BE2C (cell line): ENCODE results near the gene LENG8.

ENCODE experiments used
- DNase-seq: peaks from one replicate; pipeline ENCODE4 v3.0.0-alpha.2; 2020
- H3K27me3 ChIP-seq: fragments of 250-450 bp; sonication (Bioruptor Pico); 2 replicates; pipeline ENCODE4 v1.5.1; 2020; ENCODE audit warnings: mild to moderate bottlenecking
- H3K36me3 ChIP-seq: fragments of 250-450 bp; sonication (Bioruptor Pico); 2 replicates; pipeline ENCODE4 v1.5.1; 2020; ENCODE audit warnings: mild to moderate bottlenecking
- H3K4me1 ChIP-seq: fragments of 250-450 bp; sonication (Bioruptor Pico); 2 replicates; pipeline ENCODE4 v1.5.1; 2020
- H3K4me3 ChIP-seq: 2 replicates; pipeline ENCODE4 v1.5.1; 2011; ENCODE audit warnings: low read depth, low read length
- H3K9me3 ChIP-seq: fragments of 250-450 bp; sonication (Bioruptor Pico); 2 replicates; pipeline ENCODE4 v1.5.1; 2020
- TF ChIP-seq, protein P1 (sequence below): IDR thresholded peaks from 2 replicates; pipeline ENCODE4 v1.5.1; 2012; ENCODE audit warnings: mild to moderate bottlenecking, low read depth, low read length

The LENG8 gene

DNA sequence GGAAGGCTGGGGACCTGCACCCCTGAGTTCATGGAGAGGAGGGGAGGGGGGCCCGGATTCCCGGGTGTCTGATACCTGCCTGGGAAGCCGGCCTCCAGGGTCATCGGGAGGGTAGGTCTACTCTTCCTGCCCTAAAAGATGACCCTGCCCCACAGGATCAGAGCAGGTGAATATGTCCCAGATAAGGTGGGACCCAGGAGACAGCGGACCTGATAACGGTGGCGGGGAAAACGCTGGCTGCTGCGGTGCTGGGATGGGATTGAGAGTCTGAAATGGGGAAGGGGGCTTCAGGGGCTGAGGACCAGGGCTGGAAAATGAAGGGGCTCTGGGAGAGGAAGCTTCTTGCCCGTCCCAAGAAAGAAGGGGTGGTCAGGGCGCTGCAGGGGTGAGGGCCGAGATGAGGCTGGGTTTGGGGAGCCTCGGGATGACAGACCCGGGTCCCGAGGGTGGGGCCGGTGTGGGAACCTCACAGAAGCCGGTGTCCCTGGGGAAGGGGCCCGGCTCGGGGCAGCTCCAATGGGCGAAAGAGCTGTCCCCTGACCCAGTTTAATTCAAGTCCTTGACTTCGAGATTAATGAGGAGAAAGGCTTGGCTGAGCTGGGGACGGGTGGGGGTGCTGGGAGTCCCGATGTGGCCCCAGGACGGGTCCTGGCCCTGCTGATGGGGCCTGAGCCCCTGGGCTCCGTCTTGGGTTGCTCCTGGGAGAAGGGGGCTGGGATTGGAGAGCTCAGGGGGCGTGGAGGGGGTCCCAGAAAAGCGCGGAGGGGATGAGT is 32.9 kb upstream of the LENG8 start:
- no peak overlapping the region for H3K4me3 ChIP-seq
- H3K9me3 ChIP-seq, result no peaks in the 10 kb centered on the region
- no peaks in the 10 kb centered on the region for H3K36me3 ChIP-seq
- TF ChIP-seq, protein P1, sequence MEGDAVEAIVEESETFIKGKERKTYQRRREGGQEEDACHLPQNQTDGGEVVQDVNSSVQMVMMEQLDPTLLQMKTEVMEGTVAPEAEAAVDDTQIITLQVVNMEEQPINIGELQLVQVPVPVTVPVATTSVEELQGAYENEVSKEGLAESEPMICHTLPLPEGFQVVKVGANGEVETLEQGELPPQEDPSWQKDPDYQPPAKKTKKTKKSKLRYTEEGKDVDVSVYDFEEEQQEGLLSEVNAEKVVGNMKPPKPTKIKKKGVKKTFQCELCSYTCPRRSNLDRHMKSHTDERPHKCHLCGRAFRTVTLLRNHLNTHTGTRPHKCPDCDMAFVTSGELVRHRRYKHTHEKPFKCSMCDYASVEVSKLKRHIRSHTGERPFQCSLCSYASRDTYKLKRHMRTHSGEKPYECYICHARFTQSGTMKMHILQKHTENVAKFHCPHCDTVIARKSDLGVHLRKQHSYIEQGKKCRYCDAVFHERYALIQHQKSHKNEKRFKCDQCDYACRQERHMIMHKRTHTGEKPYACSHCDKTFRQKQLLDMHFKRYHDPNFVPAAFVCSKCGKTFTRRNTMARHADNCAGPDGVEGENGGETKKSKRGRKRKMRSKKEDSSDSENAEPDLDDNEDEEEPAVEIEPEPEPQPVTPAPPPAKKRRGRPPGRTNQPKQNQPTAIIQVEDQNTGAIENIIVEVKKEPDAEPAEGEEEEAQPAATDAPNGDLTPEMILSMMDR, result no peak
- peaks cover 39% of the 10 kb centered on the region for H3K27me3 ChIP-seq
- no peaks in the 10 kb centered on the region for H3K4me1 ChIP-seq
- no peak for DNase-seq

DNA sequence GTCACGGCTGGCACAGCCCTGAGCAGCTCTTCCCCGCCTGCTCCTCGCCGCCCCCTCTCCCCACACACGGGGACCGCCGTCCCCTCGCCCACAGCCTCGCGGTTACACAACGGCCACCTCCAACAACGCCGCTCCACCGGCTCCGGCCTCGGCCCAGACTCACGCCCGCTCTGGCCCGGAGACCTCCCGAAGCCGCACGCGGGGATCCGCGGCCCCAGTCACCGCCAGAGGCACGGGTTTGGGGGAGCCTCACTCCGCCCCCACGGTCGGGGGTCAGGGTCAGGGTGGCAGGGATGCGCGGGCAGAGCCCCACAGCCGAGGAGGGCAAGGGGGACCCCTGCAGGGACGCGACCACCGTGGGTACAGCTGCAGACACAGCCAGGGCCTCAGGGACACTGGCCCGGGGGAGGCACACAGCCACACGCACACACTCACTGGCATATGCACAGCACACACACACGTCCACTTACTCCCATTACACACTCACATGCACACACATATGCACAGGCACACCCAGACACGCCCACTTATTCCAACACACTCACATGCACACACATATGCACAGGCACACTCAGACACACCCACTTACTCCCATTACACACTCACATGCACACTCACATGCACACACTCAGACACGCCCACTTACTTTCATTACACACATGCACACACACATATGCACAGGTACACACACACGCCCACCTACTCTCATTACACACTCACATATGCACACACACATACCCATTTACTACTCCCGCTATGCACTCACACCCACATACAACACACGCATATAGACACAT is 32.1 kb upstream of the LENG8 start:
- H3K36me3 ChIP-seq, result no peaks in the 10 kb centered on the region
- no peak for DNase-seq
- no peak overlapping the region for H3K4me3 ChIP-seq
- H3K9me3 ChIP-seq, result no peaks in the 10 kb centered on the region
- no peaks in the 10 kb centered on the region for H3K4me1 ChIP-seq
- peaks cover 45% of the 10 kb centered on the region for H3K27me3 ChIP-seq
- TF ChIP-seq, protein P1, result no peak

DNA sequence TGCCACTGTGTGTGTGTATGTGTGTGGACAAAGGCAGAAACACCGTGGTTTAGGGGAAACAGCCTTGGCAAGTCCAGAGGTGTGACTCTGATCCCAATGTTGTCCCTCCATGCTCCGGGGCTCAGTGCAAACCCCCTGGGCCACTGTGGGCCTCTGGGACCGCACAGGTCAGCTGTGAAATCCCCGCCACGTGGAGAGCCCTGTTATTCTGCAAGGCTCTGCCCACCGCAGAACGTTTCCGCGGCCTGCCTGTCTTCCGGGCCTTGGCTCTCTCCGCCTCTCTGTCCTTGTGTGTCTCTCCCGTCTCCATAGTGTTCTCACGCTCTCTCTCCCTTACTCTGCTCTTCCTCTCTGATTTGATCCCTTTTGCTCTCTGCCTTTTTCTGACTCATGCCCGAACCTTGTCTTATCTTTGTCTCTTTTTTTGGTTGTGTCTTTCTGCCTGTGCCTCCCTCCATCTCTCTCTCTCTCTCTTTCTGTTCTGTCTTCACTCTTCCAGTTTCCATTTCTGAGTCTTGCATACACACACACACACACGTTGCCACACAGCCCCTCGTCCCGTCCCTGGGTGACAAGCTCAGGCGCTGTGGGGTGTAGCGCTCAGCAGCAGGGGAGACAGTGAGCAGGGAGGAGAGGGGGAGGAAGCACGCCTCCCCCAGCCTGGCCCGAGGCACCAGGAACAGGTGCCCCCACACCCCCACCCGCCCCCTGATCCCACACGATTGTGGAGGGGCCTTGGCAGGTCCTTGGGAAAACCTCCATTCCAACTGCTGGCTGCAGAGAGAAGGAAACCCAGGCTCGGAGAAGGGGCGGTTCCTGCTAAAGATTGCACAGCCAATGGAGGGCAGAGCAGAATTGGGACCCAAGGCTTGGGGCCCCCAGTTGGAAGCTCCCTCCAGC is 30.7 kb upstream of the LENG8 start:
- H3K4me3 ChIP-seq, result no peak overlapping the region
- no peak for DNase-seq
- H3K4me1 ChIP-seq, result no peaks in the 10 kb centered on the region
- H3K27me3 ChIP-seq, result peaks cover 50% of the 10 kb centered on the region
- TF ChIP-seq, protein P1, result no peak
- no peaks in the 10 kb centered on the region for H3K36me3 ChIP-seq
- no peaks in the 10 kb centered on the region for H3K9me3 ChIP-seq

DNA sequence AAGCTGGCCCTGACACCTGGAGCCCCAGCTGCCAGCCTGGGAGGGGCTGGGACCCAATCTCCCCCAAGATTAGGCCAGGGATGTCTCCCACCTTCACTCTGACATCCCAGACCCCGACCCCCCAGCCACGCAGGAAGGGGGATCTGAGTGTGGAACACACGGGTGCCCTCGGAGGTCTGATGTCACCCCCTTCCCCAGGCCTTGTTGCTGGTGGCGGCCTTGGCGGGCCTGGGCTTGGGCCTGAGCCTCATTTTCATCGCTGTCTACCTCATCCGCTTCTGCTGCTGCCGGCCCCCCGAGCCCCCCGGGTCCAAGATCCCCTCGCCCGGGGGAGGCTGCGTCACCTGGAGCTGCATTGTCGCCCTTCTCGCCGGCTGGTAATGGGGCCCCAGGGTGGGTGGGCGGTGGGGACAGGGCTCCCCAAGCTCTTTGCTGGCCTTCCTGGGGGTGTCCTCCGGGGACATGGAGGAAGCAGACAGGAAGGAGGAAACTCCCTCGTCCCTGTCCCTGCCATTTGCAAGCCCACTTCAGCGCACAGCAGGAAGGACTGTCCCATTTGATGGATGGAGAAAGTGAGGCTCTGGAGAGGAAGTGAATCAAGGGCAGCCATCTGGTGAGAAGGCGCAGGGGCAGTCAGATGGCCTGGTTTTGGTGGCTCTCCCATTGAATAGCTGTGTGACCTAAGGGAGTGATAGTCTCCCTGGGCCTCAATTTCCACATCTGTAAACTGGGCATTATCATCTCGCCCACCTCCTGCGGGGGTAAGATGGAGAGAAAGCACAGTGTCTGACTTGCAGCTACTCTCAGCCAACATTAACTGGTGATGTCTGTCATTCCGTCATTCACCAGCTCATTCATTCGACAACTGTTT is 29.8 kb upstream of the LENG8 start:
- no peak for DNase-seq
- Histone ChIP-seq H3K36me3 (no peaks in the 10 kb centered on the region), H3K9me3 (no peaks in the 10 kb centered on the region), H3K4me1 (no peaks in the 10 kb centered on the region), H3K27me3 (peaks cover 56% of the 10 kb centered on the region), H3K4me3 (no peak overlapping the region)
- TF ChIP-seq, protein P1, result no peak

DNA sequence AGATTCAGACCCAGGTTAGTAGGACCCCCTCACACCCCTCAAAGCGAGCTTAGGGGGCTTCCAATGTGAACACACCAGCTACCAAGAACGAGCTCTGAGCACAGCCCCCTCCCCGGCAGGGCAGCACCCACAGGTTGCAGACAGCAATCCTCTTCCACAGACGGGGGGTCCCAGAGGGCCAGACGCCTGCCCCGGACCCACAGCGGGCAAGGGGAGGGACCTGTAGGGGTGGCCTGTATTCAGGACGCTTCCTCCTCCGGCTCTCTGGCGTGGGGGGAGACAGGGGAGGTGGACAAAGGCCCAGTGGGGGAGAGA is 29.0 kb upstream of the LENG8 start:
- H3K36me3 ChIP-seq, result no peaks in the 10 kb centered on the region
- peaks cover 57% of the 10 kb centered on the region for H3K27me3 ChIP-seq
- no peak for DNase-seq
- H3K9me3 ChIP-seq, result no peaks in the 10 kb centered on the region
- TF ChIP-seq, protein P1, result no peak
- H3K4me1 ChIP-seq, result no peaks in the 10 kb centered on the region
- H3K4me3 ChIP-seq, result no peak overlapping the region
